ENCODE measurements around the gene KLK15.
"Not testable (repeated sequence)": the region's sequence is repeated elsewhere in the genome, so short reads cannot be mapped to it uniquely, and the experiment has no call there.

Gene KLK15

DNA sequence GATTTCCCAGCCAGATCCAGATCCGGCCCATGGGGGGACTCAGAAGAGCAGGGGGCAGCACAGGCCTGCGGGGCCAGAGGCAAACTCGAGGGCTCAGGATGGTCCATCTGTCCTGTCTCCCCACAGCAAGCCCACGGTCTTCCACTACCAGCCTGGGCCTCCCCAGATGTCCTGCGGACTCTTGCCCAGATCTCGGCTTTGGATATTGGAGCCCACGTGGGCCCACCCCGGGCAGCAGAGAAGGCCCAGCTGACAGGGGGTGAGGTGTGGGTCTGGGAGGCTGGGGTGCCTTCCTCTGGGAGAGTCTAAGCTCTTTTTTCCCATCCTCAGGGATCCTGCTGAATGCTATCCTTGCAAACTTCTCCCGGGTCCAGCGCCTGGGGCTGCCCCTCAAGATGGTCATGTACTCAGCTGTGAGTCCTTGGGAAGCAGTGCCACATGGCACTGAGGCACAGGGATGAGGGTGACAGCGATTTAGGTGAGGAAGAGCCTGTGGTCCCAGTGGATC lies 39.8 kb downstream of the KLK15 start:
- TF ChIP-seq GATA1 (IDR thresholded peaks at IDR 0.05; ENCODE audit: low read depth, low read length) (no peak), POLR2A (IDR thresholded peaks at IDR 0.05; ENCODE audit: low read length) (no peak)
- no peak for DNase-seq

GRCh38 chr19:50792272-50793250 lies 40.8 kb downstream of the KLK15 start:
- TF ChIP-seq GATA1 (IDR thresholded peaks at IDR 0.05; ENCODE audit: low read depth, low read length), result no peak
- TF ChIP-seq POLR2A (IDR thresholded peaks at IDR 0.05; ENCODE audit: low read length), result no peak
- no peak for DNase-seq

- TF ChIP-seq GATA1 (IDR thresholded peaks at IDR 0.05; ENCODE audit: low read depth, low read length) (no peak), POLR2A (IDR thresholded peaks at IDR 0.05; ENCODE audit: low read length) (no peak)
- no peak for DNase-seq
These were observed 41.6 kb downstream of the KLK15 start for GRCh38 chr19:50791594-50792271.

DNA sequence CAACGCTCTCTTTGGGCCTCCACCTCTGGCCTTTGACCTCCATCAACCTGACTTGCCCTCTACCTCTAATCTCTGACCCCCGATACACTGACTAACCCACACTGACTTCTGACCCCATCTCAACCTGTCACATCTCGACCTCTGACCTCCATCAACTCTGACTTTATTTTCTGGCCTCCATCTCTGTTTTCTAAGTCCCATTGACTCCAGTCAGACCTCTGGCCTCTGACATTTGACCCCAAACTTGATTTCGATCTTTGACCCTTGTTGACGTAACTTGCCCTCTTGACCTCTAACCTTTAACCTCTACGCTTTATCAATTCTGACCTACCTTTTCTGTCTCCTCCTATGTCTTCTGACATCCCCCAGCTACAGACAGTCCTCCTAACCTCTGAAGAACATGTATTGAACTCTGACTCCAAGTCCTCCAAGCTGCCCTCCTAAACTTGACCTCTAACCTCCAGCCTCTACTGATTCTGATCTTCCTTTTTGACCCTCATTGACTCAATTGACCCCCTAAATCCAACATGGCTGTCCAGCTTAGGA lies 42.4 kb downstream of the KLK15 start:
- TF ChIP-seq POLR2A (IDR thresholded peaks at IDR 0.05; ENCODE audit: low read length), result no peak
- no peak for TF ChIP-seq GATA1 (IDR thresholded peaks at IDR 0.05; ENCODE audit: low read depth, low read length)
- DNase-seq, result no peak

GRCh38 chr19:50790396-50790795 lies 43.0 kb downstream of the KLK15 start, which contains the start of gene ACP4:
ACP4 (plus strand) TSS chr19:50790415; CDS start chr19:50790415, 0 bp downstream.
- no peak for TF ChIP-seq POLR2A (IDR thresholded peaks at IDR 0.05; ENCODE audit: low read length)

GRCh38 chr19:50785329-50785728 lies 48.0 kb downstream of the KLK15 start:
- TF ChIP-seq POLR2A (IDR thresholded peaks at IDR 0.05; ENCODE audit: low read length) (no peak), GATA1 (IDR thresholded peaks at IDR 0.05; ENCODE audit: low read depth, low read length) (no peak)
- DNase-seq, result no peak

More at GRCh38 chr19:50790396-50790795, 43.0 kb downstream of the KLK15 start, which contains the start of gene ACP4:
- no peak for DNase-seq

GRCh38 chr19:50784710-50785109 lies 48.7 kb downstream of the KLK15 start:
- TF ChIP-seq POLR2A (IDR thresholded peaks at IDR 0.05; ENCODE audit: low read length) (no peak), GATA1 (IDR thresholded peaks at IDR 0.05; ENCODE audit: low read depth, low read length) (no peak)
- DNase-seq, result no peak

DNA sequence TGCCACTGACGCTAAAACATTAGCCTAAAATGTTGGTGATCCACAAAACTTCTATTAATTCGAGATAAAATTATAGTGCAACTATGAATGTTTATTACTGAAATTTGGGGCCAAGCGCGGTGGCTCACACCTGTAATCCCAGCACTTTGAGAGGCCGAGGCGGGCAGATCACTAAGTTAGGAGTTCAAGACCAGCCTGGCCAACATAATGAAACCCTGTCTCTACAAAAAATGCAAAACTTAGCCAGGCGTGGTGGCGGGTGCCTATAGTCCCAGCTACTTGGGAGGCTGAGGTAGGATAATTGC lies 49.6 kb downstream of the KLK15 start:
- DNase-seq, result not testable (repeated sequence)

GRCh38 chr19:50780753-50781435 lies 52.5 kb downstream of the KLK15 start:
- TF ChIP-seq GATA1 (IDR thresholded peaks at IDR 0.05; ENCODE audit: low read depth, low read length) (no peak), POLR2A (IDR thresholded peaks at IDR 0.05; ENCODE audit: low read length) (no peak)
- DNase-seq, result no peak

DNA sequence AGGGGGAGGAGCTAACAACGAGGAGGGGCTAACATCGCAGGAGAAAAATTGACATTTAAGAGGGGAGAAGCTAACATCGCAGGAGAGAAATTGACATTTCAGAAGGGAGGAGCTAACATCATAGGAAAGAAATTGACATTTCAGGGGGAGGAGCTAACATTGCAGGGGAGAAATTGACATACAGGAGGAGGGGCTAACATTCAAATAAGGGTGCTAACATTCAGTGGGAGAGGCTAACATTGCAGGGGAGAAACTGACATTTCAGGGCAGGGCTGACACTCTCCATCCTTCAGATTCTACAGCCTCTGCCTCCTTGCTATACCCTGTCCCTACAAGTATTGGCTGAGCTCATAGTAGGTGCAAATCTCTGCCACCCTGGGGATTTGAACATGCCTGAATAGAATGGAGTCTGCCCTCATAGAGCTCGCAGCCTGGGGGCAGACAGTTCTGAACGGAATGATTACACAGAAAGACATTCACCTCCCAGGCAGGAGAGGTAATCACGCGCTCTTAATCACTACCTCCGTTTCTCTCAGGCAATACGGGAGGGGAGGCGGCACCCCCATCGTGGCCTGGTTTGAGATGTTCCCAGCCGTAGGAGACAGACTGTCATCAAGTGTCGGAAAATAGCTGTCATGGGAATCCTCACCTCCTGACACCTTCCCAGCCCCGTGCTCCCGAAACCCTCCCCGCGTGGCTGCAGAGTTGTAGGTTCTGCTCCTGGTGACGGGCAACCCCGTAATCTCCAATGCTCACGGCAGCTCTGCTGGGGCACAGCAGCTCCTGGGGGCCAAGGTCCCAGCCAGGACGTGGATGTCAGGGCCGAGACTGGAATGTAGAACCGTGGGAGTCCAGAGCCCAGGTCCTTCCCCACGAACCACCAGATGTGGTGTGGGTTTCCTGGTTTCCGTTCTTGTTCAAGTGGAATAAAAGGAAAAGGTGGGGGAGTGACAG lies 53.6 kb downstream of the KLK15 start:
- no peak for DNase-seq
- no peak for TF ChIP-seq GATA1 (IDR thresholded peaks at IDR 0.05; ENCODE audit: low read depth, low read length)
- no peak for TF ChIP-seq POLR2A (IDR thresholded peaks at IDR 0.05; ENCODE audit: low read length)

GRCh38 chr19:50778906-50779430 lies 54.4 kb downstream of the KLK15 start:
- DNase-seq, result no peak
- TF ChIP-seq POLR2A (IDR thresholded peaks at IDR 0.05; ENCODE audit: low read length) (no peak), GATA1 (IDR thresholded peaks at IDR 0.05; ENCODE audit: low read depth, low read length) (no peak)

DNA sequence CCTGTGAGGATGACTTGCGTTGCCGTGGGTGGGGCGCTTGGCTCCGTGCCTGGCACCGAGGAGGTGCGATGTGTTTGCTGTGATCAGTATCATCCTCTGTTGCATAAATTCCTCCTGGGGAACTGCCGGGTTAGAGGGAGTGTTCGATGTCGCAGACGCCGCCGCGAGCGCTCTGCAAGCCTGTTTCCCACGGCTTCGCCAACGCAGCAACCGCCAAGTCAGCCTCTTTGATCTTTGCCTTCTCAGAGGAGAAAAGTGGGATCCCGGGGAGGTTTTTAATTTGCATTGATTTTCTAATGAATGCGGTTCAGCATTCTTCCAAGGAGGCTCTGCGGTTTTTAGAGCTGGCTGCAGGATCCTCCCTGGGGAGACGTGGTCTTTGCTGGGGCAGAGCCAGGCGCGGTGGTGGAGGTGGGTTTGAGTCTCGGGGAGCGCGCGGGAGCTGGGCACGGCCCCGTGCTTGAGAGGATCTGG lies 55.5 kb downstream of the KLK15 start:
- DNase-seq, result peak in 1 of 2 experiments; percentile 54
- TF ChIP-seq POLR2A (IDR thresholded peaks at IDR 0.05; ENCODE audit: low read length), result no peak
- no peak for TF ChIP-seq GATA1 (IDR thresholded peaks at IDR 0.05; ENCODE audit: low read depth, low read length)

Measured in erythroblast (primary cell).